ENCODE measurements around the gene CHMP5.

- TF ChIP-seq YY1 (IDR thresholded peaks at IDR 0.05; ENCODE audit: insufficient read depth, insufficient read length) (no peak), ZNF274 (IDR thresholded peaks at IDR 0.05; ENCODE audit: low read depth, low read length) (no peak)
These were observed 23.6 kb upstream of the CHMP5 start for GRCh38 chr9:33241298-33241697.
